Right hindlimb (tissue), 1 donor: Measurements from ENCODE around the gene AFDN.

Experiments
- DNase-seq: peaks from one replicate; pipeline ENCODE4 v3.0.0-alpha.2; 2018

The AFDN gene, protein sequence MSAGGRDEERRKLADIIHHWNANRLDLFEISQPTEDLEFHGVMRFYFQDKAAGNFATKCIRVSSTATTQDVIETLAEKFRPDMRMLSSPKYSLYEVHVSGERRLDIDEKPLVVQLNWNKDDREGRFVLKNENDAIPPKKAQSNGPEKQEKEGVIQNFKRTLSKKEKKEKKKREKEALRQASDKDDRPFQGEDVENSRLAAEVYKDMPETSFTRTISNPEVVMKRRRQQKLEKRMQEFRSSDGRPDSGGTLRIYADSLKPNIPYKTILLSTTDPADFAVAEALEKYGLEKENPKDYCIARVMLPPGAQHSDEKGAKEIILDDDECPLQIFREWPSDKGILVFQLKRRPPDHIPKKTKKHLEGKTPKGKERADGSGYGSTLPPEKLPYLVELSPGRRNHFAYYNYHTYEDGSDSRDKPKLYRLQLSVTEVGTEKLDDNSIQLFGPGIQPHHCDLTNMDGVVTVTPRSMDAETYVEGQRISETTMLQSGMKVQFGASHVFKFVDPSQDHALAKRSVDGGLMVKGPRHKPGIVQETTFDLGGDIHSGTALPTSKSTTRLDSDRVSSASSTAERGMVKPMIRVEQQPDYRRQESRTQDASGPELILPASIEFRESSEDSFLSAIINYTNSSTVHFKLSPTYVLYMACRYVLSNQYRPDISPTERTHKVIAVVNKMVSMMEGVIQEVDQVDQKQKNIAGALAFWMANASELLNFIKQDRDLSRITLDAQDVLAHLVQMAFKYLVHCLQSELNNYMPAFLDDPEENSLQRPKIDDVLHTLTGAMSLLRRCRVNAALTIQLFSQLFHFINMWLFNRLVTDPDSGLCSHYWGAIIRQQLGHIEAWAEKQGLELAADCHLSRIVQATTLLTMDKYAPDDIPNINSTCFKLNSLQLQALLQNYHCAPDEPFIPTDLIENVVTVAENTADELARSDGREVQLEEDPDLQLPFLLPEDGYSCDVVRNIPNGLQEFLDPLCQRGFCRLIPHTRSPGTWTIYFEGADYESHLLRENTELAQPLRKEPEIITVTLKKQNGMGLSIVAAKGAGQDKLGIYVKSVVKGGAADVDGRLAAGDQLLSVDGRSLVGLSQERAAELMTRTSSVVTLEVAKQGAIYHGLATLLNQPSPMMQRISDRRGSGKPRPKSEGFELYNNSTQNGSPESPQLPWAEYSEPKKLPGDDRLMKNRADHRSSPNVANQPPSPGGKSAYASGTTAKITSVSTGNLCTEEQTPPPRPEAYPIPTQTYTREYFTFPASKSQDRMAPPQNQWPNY (N-terminal part only)

DNA sequence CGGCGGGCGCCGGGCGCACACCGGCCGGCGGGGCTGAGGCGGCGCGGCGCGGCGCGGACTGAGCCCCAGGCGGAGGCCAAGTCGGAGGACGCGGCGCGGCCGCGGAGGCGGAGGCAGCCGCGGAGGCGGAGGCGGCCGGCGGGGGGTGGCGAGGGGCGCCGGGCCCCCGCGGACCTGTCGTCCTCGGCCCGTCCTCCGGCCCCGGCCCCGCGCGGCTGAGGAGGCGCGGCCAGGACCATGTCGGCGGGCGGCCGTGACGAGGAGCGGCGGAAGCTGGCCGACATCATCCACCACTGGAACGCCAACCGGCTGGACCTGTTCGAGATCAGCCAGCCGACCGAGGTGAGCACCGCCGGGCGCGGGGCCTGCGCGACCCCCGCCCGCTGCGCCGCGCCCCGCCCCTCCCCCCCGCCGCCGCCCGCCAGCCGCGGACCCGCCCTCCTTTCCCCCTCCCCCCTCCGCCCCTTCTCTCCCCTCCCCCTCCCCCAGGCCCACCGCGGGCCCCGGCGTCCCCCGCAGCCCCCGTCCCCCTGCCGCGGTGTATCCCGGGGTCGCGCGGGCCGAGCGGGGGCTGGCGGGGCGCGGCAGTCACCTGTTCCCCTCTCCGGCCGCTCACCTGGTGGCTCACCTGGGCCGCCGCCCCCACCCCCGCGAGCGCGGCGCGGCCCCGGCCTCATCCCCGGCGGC, at the start of gene AFDN:
Gene AFDN, plus strand, starts transcription at position 16 of the 687 bp plus-strand sequence. Its CDS starts 222 bp downstream, at position 238.
- DNase-seq = peak; percentile 53

DNA sequence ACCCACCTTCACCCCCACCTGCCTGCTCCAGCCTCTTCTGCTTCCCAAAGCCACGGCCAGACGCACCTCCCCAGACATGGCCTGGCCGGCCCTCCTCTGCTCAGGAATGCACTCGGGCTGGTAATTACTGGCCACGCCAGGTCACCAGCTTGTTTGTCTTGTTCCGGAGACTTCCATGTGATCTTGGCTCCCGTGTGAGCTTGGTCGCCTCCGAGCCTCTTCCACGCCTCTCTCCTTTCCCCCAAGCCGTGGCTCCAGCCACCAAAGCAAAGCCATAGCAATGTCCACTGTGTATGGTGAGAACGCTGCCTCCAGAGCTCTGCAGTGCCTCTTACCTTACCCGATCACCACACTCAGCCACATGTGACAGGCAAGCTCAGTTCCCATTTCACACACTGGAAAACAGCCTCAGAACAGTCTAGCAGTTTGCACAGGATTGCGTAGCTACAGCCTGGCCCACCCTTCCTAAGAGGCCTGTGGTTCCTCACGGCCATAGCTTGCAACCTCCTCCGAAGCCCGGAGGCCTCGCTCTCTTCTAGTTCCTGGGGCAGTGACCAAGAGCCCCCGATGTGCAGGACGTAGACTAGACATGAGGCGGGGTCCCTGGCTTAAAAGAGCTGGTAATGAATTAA, 48.1 kb upstream of the AFDN start:
- DNase-seq = no peak

DNA sequence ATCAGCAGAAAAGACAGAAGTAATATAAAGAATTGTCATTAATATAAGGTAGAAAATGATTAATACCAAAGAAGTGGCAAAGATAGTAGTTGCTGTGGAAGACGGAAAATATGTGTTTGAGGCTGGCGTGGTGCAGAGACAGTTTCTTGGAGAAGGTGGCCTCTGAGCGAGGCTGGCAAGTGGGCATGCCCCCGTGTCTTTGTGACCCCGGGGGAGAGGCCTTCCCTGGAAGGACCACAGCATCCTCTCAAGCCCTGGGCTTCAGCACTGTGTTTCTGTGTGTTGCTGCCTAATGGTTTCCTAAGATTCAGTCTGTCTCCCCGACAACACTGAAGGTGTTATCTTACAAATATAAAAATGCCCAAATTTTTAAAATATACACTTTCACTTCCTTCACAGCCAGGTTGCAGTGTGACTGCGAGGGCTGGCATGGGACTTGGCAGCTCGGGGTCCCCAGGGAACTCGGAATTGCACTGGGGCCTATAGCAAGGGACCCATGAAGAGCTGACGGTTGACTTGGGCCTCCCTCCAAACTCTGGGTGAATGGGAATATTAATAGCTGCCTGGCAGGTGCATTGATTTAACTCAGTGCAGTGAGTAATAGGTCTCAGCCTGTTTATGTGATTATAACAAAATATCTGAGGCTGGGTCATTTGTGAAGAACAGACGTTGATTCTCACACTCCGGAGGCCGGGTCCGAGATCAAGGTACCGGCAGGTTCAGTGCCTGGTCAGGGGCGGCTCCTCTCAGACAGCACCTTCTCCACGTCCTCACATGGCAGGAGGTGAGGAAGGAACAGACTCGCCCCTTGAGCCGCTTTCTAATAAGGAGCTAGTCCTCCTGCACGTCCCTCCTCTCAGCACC, 47.4 kb upstream of the AFDN start:
- DNase-seq = no peak

DNA sequence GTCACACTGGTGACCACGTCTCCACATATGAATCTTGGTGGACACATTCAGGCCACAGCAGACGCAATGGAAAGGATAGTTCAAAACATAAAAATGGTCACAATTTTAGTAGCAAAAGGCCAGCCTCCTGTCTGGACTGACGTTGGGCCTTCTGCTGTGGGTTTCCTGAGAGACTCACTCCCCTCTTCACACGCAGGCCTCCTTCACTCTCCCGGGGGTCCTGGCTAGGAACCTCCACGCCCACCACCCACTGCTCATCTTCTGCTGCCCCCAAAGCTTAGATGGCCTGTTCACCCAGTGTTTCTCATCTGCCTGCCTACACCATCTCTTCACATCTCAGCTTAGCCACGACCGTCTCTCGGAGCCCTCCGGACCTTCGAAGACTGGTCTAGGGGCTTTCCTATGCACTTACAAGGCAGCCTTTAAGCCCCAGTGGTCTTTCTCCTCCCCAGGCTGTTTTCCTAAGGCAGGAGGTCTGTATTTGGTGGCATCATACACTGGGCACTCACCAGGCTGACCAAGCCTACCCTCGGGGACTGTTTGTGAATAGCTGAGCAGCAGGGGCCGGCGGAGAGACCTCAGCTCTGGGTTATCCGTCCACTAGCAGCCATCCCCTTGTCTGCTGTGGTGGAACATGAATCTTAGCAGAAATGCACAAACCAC, 46.6 kb upstream of the AFDN start:
- no peak for DNase-seq

DNA sequence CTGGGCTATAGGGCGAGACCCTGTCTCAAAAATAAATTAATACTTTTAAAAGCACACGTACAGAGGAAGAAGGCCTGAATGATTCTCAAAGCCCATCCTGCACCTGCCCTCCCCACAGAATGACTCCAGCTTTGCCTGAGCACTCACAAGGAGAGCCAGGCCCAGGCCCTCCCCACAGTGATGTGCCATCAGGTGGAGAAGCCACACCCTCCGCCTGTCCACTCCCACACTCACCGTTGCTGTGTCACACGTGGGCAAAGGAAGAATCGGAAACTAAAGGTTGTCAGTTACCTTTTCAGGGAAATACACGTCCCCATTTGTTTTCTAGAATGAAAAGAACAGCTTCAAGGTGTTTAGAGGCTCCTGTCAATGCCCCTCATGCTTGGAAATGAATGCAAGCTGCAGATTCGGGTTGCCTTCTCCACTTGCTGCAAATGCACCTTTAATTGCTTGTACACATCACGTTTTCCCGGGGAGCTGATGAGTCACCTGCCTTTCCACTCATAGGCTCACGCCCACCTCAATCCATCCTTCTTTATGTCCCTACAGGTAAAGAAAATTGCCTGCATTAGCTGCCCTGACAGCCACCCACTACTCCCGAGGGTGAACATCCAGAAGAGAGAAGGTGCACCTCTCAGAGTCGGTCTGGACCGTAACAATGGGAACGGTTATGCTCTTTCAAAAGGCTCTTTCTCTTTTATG, 45.5 kb upstream of the AFDN start:
- DNase-seq = no peak

DNA sequence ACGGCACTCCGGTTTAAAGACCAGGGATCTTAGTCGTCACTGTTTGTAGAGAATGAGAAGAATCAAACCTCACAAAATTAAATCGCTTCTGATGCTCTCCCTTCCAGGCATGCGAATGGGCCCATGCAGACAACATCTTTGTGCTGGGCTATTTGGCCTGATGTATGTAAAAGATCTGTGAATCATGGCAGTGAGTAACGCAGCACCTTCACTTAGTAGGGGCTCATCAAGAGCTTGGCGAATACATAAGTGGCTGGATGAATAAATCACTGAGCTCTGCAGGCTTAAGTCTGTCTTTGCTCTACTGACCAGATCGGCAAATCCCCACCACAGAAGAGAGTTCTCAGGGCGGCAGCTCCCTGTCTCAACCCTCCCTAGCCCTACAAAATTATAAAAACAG, 44.8 kb upstream of the AFDN start:
- no peak for DNase-seq

DNA sequence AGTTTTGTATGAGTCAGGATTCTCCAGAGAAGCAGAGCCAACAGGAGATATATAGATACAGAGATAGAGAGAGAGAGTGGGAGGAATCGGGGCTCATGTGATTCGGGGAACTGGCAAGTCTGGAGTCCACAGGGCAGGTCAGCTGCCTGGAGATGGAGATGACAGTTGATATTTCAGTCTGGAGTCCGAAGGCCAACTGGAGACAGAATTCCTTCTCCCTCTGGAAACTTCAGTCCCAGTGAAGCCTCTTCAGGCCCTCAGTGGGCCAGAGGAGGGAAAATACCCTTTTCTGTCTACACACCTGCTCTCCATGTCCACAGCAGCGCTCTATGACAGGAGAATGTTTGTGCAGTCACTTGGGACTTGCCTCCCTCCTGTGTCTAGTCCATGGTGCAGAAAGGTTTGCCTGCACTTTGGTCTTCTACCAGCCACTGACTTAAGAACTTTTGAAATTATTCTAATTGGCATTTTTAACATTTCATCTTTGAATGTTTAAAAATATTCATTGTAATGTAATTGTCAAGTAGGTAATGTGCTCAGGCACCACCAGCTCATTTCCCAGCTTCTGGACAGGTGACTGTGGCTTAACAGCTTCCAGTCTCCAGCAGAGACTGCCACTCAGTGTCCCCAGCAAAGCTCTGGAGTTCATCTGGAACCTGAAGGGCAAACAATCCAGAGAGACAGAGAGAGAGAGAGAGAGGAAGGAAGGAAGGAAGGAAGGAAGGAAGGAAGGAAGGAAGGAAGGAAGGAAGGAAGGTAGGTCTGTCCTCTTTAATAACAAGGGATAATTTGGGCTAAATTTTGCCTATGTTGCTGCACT, 43.8 kb upstream of the AFDN start:
- no peak for DNase-seq

DNA sequence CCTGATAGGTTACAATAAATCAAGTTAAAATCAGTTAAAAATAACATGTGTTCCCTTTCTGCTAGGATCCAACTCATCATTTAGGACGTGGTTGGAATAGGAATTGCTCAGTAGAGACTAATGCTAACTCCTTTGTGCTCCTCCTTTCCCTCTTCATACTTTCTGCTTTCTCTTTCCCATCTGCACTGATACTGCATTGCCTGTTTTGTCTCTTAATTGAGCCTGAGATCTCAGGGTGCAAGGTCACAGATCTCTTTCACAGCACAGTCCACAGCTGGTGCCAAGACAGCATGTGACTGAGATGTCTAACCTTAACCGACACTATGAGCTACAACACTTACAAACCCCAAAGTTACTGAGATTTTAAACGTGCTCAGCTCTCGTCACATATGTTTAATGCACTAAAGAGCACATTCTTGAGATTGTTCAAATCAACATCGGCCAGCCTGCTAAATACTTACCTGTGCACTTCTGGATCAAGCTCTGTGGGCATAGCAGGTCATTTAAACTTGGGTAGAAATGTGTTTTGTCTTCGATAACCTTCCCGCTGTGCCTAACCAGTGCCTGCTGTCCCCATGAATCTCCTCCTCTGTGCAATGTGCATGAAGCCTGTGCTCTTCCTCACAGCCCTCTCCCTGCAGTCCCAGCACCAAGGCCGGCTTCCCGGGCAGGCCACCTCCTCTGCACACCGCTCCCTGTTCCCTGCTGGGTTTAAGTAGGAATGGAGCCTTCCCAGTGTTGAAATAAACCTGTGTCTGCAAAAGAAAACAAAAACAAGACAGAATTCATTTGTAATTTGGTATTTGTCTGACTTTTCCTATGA, 39.6 kb upstream of the AFDN start:
- DNase-seq = no peak

DNA sequence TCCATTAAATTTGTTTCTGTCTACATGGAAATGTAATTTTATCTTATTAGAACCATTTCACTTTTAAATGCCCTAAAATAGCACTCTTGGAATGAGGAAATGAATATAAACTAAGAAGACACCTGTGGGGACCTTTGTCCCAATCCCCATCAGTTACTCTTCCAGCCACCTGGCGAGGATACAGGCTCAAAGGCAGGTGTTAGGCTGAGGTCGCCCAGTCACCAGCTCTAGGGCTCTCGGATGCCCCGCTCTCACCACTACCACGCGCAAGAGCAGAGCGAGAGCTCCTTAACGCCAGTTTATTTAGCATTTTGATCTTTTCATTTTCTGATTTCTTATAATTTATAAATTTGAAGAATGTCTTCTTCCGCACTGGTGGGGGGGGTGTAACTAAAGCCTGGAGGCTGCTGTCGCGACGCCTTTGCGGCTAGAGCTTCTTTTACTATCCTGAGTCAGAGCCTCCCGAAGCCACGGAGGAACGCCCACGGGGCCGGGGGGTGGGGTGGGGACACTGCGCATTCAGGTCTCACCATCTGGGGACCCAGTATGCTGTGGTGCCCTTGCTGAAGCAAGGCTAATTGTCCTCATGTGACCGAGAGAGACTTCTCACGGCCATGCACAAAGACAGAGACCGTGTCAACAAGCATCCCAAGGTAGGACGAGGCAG, 38.7 kb upstream of the AFDN start:
- no peak for DNase-seq

DNA sequence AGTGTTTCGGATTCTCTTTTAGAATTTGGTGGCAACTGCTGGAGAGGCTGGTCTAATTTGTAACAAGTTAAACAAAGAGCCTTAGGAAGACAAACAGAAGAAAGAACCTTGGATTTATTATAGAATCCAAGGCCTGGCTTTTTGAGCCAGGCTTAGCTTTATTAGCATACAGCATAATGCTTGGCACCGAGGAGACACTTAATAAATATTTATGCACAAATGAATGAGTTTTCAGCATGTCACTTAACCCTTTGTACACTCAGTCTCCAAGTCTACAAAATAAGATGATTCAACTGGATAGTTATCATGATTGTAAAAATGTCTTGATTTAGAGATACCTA, 38.2 kb upstream of the AFDN start:
- no peak for DNase-seq

DNA sequence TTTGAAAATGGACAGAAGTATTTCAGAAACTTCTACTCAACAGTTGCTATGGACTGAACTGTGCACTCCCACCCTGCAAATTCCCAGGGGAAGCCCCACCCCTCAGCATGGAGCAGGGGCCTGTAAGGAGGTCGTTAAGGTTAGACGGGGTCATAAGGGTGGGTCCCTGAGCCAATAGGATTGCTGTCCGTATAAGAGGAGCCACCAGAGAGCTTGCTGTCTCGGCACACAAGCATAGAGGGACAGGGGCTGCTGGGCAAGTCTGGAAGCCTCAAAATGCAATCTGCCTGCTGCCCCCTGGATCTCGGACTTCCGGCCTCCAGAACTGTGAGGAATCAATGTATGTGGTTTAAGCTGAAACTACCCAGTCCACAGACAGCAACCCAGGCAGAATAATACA, 37.4 kb upstream of the AFDN start:
- no peak for DNase-seq

DNA sequence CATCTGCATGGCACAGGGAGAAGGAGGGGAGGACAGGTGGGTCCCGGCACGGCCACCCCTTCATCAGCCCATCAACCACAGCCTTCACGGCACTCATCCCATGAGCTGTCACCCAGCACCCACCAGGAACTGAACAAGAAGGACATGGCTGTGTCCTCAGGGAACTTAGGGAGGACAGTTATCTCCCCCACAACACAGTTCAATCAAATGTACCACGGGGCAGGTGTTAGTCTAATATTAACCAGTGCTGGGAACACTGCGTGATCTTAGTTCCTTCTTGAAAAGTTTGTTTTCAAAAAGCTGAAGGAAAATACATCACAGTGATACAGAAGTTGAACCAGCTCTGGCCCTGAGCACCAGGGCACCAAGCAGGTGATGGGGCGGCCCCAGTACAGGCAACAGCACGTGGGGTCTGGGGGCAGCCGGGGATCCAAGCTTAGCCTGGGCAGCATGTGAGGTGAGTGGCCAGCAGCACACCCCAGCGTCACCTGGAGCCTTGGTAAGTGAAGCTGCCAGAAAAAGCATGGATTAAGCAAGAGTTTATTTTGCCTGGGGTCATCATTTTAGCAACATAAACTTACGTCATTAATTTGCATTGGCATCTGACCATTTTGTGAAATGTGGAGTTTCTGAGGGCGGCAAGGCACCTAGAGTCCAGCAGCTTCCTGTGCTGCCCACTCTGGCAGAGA, 35.5 kb upstream of the AFDN start:
- no peak for DNase-seq

DNA sequence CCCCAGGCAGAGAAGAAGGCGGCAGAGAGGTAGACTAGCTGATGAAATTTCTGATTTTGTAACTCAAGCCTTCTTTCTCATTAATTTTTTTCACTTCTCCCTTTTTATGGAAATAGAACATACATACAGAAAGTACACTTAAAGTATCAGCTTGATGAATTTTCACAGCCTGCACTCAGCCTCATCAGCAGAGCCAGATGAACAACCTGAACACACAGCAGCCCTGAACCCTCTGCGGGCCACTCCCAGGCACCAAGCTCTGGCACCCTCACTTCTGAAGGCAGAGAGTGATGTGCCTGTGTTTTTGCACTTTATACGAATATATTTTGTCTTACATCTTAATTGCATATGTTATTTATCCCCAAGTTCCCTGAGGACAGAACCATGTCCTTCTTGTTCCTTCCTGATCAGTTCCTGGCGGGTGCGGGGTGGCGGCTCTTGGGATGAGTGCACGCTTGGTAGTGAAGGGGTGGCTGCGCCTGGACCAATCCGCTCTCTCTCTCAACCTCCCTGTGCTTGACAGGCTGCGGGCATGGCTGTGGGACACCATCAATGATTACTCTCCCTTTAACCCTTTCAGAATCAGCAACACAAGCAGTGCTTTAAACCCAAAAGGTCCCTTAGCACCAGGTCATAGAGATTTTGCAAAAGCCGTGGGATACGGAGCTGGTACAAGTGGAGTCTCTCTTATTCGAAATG, 34.8 kb upstream of the AFDN start:
- DNase-seq = no peak

DNA sequence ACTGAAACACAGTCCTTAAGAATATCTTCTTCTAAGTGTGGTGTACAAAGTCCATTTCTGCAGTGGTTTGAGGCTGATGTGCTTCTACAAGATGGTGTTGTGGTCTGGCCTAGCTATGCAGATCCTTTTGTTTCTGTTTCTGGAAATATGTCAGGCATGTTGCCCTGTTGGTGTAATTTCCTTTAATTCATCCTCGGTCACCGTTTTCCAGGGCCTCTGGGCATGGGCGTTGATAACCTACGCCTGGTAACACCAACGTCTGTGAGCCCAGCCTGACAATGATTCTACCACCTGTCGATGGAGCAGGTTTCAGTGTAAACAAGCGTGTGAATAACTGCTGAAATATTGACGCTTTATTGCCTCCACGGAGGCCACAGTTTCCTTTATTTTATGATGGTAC, 33.3 kb upstream of the AFDN start:
- DNase-seq = no peak

DNA sequence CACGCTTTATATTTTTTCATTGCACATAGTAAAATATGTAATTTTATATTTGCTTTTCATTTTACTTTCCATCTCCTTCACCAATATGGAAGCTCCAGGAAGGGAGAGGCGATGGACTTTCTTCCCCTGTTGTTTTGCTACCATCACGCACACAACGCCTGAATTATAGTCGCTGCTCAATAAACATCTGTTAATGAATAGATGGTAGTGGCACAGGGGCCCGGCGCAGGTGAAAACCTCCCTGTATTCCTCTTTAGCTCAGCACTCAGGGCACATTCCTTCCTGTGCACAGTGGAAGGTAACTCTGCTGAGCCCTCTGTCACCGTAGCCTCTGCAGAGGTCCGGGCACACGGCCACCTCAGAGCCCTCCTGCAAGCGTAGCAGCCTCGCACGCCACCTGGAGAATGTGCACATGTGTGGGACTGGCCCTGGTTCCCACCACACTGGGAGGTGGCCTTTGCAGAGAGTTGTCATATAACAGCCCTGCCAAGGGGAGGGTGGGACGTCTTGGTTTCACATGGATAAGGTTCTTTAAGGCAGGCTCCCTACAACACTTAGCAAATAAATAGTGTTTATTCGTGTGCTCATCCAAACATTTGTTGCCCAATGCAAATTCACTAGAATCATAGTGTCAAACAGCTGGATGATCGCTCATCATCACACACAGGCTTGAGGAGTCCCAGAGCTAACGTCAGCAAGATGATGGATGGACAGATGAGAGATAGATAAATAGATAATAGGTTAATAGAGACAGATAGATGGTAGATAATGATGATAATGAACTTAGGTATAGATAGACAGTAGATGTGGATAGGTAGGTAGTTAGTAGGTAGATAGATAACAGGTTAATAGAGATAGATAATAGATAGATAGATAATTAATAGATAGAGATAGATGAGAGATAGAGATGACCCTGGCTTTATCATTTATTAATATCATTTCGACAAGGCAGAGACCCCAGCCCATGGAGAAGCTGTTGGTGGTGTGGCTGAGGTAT, 32.3 kb upstream of the AFDN start:
- DNase-seq = no peak
